ENCODE measurements around the gene PDGFB.

Gene PDGFB

GRCh38 chr22:39244496-39245129, at the start of gene PDGFB:
PDGFB (minus strand) TSS chr22:39244982; CDS start chr22:39243963, 1,019 bp downstream.
- peak; percentile 46 for DNase-seq (ENCODE audit: low read depth, low spot score)

- DNase-seq (ENCODE audit: low read depth, low spot score), result no peak
These were observed 49.1 kb upstream of the PDGFB start for GRCh38 chr22:39293766-39294368.

- DNase-seq (ENCODE audit: low read depth, low spot score), result peak; percentile 98
These were observed 47.8 kb upstream of the PDGFB start for GRCh38 chr22:39292561-39293074.

GRCh38 chr22:39292031-39292462, 47.3 kb upstream of the PDGFB start:
- DNase-seq (ENCODE audit: low read depth, low spot score), result peak; percentile 90

- DNase-seq (ENCODE audit: low read depth, low spot score), result no peak
These were observed 46.7 kb upstream of the PDGFB start for GRCh38 chr22:39291523-39291922.

- peak; percentile 87 for DNase-seq (ENCODE audit: low read depth, low spot score)
These were observed 46.0 kb upstream of the PDGFB start for GRCh38 chr22:39290724-39291161.

GRCh38 chr22:39289975-39290720, 45.4 kb upstream of the PDGFB start:
- no peak for DNase-seq (ENCODE audit: low read depth, low spot score)

GRCh38 chr22:39289533-39289932, 44.8 kb upstream of the PDGFB start:
- DNase-seq (ENCODE audit: low read depth, low spot score), result no peak

- DNase-seq (ENCODE audit: low read depth, low spot score), result no peak
These were observed 43.5 kb upstream of the PDGFB start for GRCh38 chr22:39288135-39288898.

GRCh38 chr22:39287076-39287725, 42.4 kb upstream of the PDGFB start:
- no peak for DNase-seq (ENCODE audit: low read depth, low spot score)

GRCh38 chr22:39284983-39285382, 40.2 kb upstream of the PDGFB start:
- no peak for DNase-seq (ENCODE audit: low read depth, low spot score)

- DNase-seq (ENCODE audit: low read depth, low spot score), result no peak
These were observed 39.6 kb upstream of the PDGFB start for GRCh38 chr22:39284142-39284980.

GRCh38 chr22:39283322-39284141, 38.8 kb upstream of the PDGFB start:
- DNase-seq (ENCODE audit: low read depth, low spot score), result no peak

- DNase-seq (ENCODE audit: low read depth, low spot score), result no peak
These were observed 38.0 kb upstream of the PDGFB start for GRCh38 chr22:39282645-39283321.

GRCh38 chr22:39281126-39281525, 36.3 kb upstream of the PDGFB start:
- DNase-seq (ENCODE audit: low read depth, low spot score), result no peak

- no peak for DNase-seq (ENCODE audit: low read depth, low spot score)
These were observed 35.5 kb upstream of the PDGFB start for GRCh38 chr22:39280250-39280649.

- no peak for DNase-seq (ENCODE audit: low read depth, low spot score)
These were observed 34.5 kb upstream of the PDGFB start for GRCh38 chr22:39279170-39279850.

GRCh38 chr22:39278040-39278439, 33.3 kb upstream of the PDGFB start:
- no peak for DNase-seq (ENCODE audit: low read depth, low spot score)

Data from astrocyte of the hippocampus (primary cell).